Activated gamma-delta T cell treated with anti-CD3 and anti-CD28 coated beads, Interleukin-2, amount 50 U/mL, for 16 hours (primary cell): Measurements from ENCODE around the gene HOXA1.

ENCODE experiments used
- DNase-seq: peaks from one replicate; pipeline ENCODE4 v3.0.0-alpha.2; 2020; ENCODE audit warnings: low read depth

HOXA1 gene

DNA sequence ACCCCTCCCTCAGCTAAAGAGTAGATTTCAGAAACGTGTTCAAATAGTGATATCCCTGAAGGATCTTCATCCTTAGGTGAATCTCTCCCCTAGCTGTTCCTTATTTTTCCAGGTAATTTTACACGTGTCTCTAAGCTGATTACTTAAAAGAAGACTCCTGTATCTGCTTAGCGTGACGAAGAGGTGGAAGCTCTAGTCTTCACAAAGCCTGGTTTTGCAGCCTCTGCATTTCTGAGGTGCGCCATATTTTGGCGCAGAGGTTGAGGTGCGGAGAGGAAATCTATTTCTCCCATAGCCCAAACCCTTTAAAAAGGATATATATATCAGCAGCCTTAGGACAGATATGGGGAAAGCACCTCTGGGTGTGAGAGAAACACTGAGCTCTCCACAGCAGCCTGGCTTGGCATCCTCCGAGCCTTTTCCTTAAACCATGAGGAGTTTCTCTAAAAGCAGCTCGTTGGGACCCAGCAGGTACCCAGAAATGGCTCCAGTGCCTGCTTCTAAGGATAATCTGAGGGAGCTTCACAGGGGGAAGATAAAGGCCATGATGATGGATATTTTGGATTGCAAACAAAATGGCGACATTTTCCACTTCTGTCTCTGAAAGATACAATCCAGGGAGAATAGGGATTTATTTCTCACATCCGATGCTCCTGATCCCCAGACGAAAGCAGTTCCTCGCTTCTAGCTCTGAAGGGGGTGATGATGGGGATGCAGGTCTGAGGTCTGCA is 9.7 kb upstream of the HOXA1 start:
- no peak for DNase-seq

DNA sequence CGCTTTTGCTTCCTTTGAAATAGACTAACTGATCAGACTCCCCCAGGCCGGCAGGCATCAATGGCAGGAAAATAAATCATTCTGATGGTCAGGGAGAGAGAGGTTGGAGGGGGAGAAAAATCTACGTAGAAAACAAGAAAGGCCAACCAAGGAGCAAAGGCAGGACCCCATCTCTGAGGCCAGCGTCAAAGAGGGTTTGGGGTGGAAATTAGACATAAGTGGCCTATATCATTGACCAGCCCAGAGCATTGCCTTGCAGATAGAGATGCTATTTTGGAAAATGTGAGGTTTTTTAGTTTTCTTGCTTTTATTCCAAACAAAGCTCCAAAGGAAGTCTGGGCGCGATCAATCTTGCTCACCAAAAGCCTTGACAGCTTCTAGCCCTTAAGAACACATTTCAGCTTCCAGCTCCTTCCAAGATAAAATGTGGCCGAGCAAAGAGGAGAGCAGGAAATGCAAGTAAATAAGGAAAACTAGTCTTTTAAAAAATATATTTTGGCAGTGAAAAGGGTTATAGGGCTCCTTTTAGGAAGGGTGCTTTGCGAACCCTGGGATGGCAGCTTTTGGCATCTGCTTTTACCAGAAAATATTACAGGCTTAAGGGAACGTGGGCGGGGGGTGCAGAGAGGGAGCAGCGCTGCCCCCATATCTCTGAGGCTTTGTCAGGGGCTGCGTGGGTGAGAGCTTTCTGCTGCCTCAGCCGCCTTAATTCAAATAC is 8.7 kb upstream of the HOXA1 start:
- DNase-seq = no peak

DNA sequence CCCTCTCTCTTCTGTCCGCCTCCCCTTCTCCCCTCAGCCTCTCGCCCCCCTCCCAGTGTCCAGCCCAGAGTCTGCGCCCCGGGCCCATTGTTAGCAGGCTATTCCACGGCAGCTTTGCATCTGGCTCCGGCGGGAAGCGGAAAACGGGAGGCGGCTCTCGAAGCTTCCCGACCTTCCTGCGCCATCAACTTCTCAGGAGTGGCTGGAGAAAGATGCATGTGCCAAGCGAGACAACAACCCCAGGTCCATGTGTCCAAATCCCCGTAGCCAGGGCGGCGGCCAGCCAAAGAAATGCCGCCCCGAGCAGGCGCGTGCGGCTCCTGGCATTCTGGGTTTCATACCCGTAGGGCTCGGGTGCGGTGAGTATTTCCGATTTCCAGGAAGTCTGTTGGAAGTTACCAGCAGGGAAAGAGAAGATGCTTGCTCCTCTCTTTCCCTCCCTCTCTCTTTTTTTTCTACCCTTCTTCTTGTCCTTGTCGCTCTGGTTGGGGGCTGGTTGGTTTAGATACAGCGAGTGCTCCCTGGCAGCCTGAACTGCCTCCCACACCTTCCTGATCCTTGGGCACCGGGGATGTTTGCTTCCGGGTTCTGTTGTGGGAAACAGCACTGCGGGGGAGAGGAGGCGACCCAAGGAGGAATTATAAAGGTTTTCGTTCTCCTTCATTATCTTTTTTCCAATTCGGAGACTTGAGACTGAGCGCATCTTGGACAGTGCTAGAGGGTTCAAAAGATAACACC is 7.9 kb upstream of the HOXA1 start:
- no peak for DNase-seq

DNA sequence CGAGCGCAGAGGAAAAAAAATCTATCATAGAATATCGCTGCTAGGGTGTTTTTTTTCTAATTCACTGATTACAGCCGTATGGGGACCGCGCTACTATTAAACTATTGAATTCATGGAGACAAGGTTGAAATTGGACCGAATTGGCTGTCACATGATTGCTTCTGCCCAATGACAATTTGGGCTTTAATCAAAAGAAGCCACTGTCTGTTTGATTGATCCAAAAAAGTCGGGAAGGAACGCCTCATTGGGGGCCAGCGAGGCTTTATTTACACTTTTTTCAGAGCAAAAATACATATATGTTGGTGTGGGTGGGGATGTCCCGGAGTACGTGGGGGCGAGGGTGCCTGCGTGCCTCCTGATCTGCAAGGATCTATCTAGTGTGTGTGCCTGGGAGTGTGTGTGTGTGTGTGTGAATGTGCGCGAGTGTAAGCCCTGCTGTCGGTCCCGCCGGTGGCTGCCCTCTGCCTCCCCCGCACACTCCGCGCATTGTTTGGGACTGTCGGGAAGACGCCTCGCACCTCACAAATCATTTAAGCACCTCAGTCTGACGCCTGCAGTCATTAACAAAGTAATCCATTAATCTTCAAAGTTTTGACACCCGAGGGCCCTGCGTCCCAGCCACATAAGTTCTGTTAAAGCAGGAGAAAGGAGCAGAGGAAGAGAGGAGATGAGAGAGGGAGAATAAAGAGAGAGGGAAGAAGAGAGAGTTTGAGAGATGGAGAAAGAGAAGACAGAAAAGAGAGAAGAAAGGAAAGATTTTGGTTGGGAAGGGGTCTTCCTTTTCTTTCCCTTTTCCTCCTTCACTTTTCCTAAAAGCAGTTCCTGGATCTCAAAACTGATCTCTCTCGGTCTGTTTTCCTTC is 7.0 kb upstream of the HOXA1 start, which contains the start of gene HOXA2:
Gene HOXA2 (minus strand): TSS at position 103 of the 862 bp plus-strand sequence. CDS start 183 bp downstream, outside the sequence.
- no peak for DNase-seq

DNA sequence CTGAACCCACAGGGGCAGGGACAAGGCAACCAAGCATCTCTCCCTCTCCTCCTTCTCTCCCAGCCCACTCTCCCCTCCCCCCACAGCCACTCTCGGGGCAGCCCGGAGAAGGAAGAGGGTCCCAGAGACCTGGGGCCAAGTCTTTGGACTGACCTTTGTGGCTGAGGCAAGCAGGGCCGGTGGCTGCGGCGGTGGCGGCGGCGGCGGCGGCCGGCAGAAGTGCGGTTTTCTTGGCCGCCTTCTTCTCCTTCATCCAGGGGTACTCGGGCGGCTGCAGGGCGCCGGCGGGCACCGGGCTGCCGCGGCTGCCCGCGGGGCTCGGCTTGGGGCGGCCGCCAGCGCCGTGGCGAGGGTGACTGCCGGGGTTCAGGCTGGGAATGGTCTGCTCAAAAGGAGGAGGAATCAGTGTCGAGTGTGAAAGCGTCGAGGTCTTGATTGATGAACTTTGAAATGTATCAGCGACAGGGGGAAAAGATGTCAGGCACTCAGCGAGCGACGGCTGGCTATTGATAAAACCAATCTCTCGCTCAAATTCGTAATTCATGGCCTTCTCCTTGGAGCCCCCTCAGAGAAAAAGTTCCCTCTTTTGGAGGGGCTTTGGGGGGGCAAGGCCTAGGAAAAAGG is 6.3 kb upstream of the HOXA1 start:
- no peak for DNase-seq

DNA sequence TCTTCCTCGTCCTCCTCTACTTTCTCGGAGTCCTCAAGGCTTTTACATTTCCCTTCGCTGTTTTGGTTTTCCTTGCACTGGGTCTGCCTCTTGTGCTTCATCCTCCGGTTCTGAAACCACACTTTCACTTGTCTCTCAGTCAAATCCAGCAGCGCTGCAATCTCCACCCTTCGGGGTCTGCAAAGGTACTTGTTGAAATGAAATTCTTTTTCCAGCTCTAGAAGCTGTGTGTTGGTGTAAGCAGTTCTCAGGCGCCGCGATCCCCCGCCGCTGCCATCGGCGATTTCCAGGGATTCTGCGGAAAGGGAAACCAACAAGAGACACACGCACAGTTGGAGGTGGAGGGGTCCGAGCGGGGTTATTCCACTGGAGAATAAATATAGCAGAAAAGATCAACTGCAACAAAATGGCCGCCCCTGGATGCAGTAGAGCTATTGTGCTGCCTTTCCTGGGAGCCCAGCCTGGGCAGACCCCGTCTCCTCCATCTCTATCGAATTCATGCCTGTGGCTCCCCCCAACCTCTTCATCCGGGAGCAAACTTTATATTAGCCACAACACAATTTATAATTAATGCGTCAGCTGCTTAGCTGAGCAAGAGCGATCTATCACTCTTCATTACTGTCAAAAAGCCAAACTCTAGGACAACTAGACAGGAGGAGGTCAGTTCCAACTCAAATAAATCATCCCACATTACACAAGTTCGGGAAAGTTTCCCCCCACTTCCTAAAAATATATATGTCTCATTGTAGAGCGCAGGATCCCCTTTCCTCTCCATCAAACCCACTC is 5.6 kb upstream of the HOXA1 start:
- DNase-seq = no peak

DNA sequence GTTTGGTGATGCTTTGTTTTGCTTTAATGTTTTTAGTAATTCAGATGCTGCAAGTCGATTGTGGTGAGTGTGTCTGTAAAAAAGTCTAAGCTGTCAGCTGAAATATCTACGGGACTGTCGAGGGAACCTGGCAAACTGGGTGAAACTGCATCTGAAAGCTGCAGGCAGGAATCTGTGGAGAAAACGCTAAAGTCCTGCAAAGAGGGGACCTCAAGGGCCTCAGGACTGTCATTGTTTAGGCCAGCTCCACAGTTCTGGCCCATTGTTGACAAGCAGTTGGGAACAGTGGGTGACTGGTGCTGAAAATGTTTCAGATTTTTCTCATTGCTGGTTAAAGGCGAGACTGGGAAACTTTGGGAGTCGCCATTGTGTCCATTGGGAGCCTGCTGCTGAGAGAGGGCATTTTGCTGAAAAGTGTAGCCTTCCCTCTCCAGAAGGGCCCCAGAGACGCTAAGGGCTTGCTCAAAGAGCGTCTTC is 4.9 kb upstream of the HOXA1 start:
- DNase-seq = no peak

DNA sequence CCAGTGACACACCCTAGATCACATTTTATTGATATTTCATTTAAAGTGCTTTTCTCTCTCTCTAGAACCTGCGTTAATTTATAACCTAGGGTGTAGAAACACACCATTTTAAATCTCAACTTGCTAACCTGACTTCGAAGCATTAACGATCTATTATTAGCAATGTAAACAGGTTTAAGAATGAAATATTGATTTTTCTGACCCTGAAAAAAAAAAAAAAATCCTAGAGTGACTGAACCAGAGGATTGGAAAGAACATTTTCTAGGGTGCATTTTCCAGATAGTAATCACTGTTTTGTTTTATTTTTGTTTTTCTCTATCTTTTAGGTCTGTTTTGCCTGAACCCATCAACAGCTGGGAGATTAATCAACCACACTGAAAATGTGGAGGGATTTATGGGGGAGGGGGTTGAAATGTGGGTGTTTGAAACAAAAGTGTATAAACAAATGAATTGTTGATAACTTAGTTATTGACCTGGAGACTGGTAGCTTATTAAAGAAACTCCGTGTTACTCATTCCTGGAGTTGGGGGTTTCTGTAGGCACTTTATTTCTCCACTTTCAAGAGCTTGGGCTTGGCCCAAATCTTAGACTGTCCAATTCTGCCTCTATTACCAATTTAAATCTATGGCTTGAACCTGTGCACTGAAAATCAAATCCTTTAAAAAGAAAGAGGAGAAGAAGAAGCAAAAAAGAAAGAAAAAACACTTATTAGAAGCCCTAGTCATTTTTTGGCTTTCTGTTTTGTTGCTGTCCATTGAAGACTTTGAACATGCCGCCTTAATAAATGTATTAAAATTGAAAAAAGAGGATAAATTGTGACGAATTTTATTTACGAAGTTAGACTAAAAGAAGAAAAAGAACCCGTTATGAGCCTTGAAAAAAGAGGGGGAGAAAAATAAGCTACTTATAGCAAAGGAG is 3.9 kb upstream of the HOXA1 start:
- DNase-seq = no peak

DNA sequence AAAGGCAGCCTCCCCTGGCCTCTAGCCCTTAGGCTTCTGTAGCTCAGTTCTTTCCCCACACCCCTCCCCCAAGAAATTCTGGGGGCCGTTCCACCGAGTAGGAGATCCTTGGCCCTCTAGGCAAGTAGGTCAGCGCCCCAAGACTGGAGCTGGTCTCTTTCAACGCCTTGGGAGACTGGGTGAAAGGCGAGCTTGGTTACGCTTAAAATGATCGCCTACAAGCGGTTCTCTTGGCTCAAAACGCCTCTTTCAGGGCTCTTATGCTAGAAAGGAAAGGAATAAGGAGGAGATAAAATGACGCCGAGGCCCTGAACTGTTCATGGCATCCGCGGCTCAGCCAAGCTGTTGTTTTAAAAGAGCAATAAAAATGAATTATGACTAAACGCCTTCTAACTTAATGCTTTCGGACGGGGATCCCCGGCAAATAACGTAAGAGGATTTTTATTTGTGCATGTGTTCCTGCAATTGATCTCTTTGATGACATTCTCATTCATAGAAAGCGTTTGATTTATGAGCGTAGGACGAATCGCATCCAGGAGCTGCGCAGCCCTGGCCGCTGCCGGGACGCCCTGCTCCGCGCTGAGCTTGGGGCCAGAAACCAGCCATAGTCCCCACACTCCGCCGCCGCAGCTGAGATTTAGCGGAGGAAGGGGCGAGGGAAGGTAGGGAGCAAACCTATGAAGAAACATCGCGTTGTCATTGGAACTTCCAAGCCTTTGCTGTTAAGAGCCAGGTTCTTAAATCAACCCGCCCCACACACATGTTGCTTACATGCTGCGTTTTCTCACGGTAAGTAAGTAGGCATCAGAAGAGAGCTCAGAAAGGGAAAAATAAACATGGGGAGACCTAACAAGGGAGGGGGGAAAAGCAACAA is 3.0 kb upstream of the HOXA1 start:
- DNase-seq = no peak

DNA sequence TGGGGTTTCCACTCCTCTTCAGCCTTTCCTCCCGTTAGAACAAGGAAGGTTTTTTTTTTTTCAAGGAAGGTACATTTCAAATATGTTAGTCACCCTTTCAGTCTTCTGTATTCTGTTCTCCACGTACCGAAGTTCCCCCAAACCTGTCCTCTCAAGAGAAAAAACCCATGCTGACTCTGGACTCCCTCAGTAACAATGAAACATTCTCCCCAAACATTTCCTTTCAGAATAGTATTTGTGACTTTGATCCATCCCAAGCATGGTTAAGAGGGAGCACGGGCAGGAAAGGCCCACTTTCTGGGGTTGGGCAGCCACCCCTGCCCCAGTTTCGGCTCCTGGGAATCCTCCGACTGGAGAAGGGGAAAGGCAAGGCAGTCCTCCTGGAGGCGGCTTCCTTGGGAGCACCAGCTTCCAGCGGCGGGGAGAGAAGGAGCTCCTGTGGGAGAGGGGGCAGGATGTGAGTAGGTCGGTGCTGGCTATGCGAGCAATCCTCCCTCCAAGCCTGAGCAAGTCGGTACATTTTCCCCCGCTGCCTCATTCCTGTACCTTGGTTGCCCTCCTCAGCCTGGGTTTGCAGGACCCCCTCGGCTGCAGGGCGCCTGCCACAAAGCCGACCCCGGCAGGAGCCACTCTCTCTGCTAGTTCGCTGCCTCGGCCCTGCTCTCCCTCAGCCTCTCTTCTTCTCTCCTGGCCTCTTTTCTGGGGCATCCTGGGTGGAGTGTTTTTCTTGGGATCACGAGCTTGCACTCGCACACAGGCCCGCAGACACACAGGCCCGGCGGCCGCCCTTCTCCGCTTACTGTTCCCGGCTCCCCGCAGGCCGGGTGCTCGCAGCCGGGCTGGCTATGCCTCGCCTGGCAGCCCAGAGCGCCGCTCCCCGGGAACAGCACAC is 2.1 kb upstream of the HOXA1 start:
- DNase-seq = no peak

DNA sequence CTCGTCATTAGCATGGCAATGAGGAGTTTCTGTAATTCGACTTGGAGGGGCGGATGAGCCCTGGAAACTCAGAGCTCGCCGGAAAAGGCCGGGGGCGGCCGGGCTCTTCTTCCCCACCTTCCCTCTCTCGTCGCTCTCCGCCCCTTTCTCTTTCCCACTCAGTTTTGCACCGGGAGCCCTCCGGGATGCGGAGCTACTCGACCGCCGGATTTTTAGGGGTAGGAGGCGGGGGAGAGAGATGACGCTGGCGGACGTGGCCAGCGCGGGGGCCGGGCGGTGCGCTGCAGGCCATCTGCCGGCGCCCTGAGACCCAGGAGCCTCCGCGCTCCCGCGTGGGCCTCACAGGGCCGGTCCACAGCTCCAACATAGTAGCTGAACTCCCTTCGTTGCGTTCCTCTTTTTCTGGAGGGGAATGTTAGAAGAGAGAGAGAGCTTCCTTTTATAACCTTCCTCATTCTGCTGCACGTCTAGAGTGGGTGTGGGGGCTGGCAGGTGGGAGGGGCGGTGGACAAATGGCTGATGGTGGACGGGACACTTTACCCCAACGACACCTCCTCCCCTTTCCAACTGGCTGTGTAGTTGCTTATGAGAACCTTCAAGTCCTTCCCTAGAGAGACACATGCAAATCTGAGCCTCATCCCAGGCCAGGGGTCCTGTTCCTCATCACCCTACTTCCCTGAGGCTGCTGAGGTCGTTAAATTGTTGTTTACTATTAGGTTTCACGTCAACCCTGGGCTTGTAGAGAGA is 1.1 kb upstream of the HOXA1 start:
- no peak for DNase-seq

DNA sequence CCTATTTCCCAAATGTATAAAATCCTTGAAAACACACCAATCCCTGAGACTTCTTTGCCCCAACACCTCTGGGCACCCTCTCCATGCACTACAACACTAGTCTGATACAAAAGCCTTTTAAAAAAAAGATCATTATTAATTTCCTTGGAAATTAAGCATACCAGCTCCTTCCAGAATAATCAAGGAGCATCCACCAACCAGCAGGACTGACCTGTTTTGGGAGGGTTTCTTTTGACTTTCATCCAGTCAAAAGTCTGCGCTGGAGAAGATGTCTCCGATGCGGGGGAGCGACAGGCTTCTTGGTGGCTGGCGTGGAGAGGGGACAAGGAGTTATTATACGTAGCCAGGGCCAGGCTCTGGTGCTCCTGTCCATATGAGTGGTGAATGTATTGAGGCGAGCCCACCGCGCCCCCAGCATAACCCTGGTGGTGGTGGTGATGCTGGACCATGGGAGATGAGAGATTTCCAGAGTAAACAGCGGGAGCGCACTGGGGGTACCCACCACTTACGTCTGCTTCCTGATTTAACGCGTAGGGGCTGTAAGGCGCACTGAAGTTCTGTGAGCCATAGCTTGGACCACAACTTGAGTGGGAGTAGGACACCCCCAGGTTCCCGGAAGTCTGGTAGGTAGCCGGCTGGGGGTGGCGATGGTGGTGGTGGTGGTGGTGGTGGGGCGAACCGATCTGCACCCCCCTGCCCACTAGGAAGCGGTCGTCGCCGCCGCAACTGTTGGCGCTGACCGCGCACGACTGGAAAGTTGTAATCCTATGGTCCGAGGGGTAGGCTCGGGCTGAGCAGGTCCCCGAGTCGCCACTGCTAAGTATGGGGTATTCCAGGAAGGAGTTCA is 527 bp downstream of the HOXA1 start:
- no peak for DNase-seq

DNA sequence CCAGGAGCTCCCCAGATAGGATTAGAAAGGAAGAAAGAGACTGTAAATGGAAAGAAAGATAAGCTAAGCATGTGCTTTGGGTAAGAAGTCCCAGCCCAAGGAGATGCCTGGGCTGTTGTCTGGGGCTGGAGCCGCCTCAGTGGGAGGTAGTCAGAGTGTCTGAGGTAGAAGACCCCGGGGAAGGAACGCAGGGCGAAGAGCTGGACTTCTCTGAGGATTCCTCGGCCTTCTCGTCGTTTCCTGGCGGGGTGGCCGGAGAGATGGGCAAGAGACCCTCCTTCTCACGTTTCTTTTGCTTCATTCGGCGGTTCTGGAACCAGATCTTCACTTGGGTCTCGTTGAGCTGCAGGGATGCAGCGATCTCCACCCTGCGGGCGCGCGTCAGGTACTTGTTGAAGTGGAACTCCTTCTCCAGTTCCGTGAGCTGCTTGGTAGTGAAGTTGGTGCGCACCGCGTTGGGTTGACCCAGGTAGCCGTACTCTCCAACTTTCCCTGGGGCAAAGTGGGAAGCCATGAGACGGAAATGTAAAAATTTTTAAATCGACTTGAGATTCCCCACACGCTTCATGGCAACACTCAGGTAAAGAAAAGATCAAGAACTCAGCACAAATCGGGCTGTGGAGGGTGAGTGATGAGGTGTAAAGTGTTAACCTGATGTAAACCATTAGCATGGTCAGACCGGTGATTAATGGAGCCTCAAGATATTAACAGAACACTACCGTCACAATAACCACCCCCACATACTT is 1.3 kb downstream of the HOXA1 start:
- DNase-seq = no peak

DNA sequence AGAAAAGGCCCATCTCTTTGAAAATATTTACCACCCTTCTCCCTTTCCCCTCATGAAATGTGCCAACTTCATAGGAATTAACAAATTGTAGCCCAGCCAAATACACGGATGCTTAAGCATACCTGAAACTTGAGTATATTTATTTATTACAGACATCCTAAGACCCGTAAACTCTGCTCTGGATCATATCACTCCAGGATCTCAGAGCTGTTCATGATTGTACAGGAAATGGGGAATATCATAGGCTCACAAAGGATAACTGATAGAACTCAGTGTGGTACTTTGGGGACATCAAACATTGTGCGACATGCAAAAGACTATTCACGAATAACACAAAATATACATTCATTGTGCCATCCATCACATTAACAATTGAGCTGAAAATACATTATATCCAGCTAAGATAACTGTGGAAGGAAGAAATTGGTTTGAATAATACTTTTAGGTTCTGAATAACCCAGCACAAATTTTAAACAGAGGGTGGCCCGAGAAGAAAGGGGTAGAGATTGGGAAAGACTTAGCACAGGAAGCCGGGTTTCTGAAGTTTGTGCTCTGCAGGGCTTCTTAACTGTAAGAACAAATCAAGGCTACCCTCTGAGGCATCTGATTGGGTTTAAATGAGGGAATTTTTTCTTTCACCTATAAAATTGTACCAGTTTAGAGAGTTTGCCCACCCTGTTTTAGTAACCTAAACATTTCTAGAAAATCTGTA is 2.5 kb downstream of the HOXA1 start:
- no peak for DNase-seq

DNA sequence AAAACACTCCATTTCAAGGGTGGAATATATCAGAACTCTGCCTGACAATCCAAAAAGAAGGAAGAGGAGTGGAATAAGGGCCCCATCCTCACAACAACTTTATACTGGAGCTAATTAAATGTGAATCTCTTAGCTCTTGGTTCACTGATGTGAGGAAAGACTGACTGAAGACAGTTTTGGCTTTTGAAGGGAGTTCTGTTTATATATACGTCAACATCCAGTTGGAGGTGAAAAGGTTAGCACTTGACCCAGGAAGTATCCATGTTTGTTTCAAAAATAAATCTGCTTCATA is 3.0 kb downstream of the HOXA1 start:
- no peak for DNase-seq
